WI38 (cell line): ENCODE results near the gene LPIN1.
A peak's percentile ranks its signal among the peaks of the same experiment; 100 is the strongest.

ENCODE experiments used
- H3K4me3 ChIP-seq: 2 replicates; pipeline ENCODE4 v1.5.1; 2011; ENCODE audit warnings: low read depth, mild to moderate bottlenecking, control low read depth, low read length
- CTCF ChIP-seq: IDR thresholded peaks from 2 replicates; pipeline ENCODE4 v1.5.1; 2012; ENCODE audit warnings: low read depth, mild to moderate bottlenecking, control low read depth, low read length

LPIN1 gene

GRCh38 chr2:11744631-11745394 is 1.6 kb upstream of the LPIN1 start:
- H3K4me3 ChIP-seq, result peak overlapping the region; percentile 41; the same call in 1 of the 2 replicates
- TF ChIP-seq CTCF, result peak; percentile 27

- 0 out of 2 replicates have a peak overlapping the region, but pooled peaks have one; percentile 20 for H3K4me3 ChIP-seq
- no peak for TF ChIP-seq CTCF
Measured at GRCh38 chr2:11745613-11746375, 638 bp upstream of the LPIN1 start.

GRCh38 chr2:11746807-11747459 is 501 bp downstream of the LPIN1 start:
- H3K4me3 ChIP-seq, result peak overlapping the region; percentile 90
- no peak for TF ChIP-seq CTCF

GRCh38 chr2:11748018-11748860 is 1.8 kb downstream of the LPIN1 start:
- peak overlapping the region; percentile 90 for H3K4me3 ChIP-seq
- TF ChIP-seq CTCF, result no peak

- H3K4me3 ChIP-seq, result no peak overlapping the region
Measured at GRCh38 chr2:11748861-11749645, 2.6 kb downstream of the LPIN1 start.

More at GRCh38 chr2:11748861-11749645, 2.6 kb downstream of the LPIN1 start:
- no peak for TF ChIP-seq CTCF
